HepG2 (cell line): ENCODE measurements around the gene NRSN2. TPM values are rescaled to one million over a fixed set of nuclear protein-coding genes. Genes with fewer than 3 reads are reported as not detected.

Experiments used
- ARID2 ChIP-seq: sonication (generic); formaldehyde crosslinking; IDR thresholded peaks from 2 replicates; pipeline ENCODE4 v1.8.1; 2022; ENCODE audit warnings: mild to moderate bottlenecking, missing genetic modification reagents, borderline replicate concordance
- HMG20B ChIP-seq: conservative IDR thresholded peaks from 2 replicates; pipeline ENCODE4 v1.6.1; 2016; ENCODE audit warnings: missing genetic modification reagents, missing compliant biosample characterization
- HMGXB3 ChIP-seq: sonication (generic); formaldehyde crosslinking; IDR thresholded peaks from 2 replicates; pipeline ENCODE4 v1.4.0; 2020; ENCODE audit warnings: missing genetic modification reagents, borderline replicate concordance
- MAX ChIP-seq: IDR thresholded peaks from 2 replicates; pipeline ENCODE4 v1.6.1; 2012; ENCODE audit warnings: inconsistent platforms
- MED1 ChIP-seq: sonication (generic); formaldehyde crosslinking; IDR thresholded peaks from 2 replicates; pipeline ENCODE4 v1.4.0; 2020; ENCODE audit warnings: missing genetic modification reagents
- MEIS1 ChIP-seq: sonication (generic); formaldehyde crosslinking; IDR thresholded peaks from 2 replicates; pipeline ENCODE4 v1.9.0; 2021; ENCODE audit warnings: mild to moderate bottlenecking, missing genetic modification reagents, moderate library complexity, borderline replicate concordance
- SAFB2 ChIP-seq: sonication (generic); formaldehyde crosslinking; IDR thresholded peaks from 2 replicates; pipeline ENCODE4 v1.5.1; 2020; ENCODE audit warnings: missing genetic modification reagents, low read depth, mild to moderate bottlenecking, borderline replicate concordance
- ZBTB40 ChIP-seq, 2 experiments: fragments of 450-650 bp in 1 of 2; sonication (generic) in 1 of 2; formaldehyde crosslinking in 1 of 2; IDR thresholded peaks; 2 replicates each; pipeline versions ENCODE4 v1.6.1 to v1.8.0; 2016 to 2022; ENCODE audit warnings: antibody characterized with exemption in 1 of 2, mild to moderate bottlenecking in 1 of 2, missing genetic modification reagents in 1 of 2
- ZNF17 ChIP-seq: sonication (generic); formaldehyde crosslinking; IDR thresholded peaks from 2 replicates; pipeline ENCODE4 v1.5.0; 2020; ENCODE audit warnings: mild to moderate bottlenecking, missing genetic modification reagents
- ZNF292 ChIP-seq: sonication (generic); formaldehyde crosslinking; IDR thresholded peaks from 2 replicates; pipeline ENCODE4 v1.8.1; 2022; ENCODE audit warnings: mild to moderate bottlenecking, low read depth, missing genetic modification reagents, borderline replicate concordance
- ZNF547 ChIP-seq: sonication (generic); formaldehyde crosslinking; IDR thresholded peaks from 2 replicates; pipeline ENCODE4 v1.5.1; 2020; ENCODE audit warnings: mild to moderate bottlenecking, missing genetic modification reagents
- ZNF790 ChIP-seq: sonication (generic); formaldehyde crosslinking; IDR thresholded peaks from 2 replicates; pipeline ENCODE4 v1.8.0; 2022; ENCODE audit warnings: missing genetic modification reagents, mild to moderate bottlenecking, borderline replicate concordance
- polyA plus RNA-seq, 8 experiments: library from polyadenylated mRNA; depleted of rRNA in 3 of 8; stranded (reverse) in 7 of 8; unstranded in 1 of 8; fragments of >200 nt; fragmentation: Illumina TruSeq in 4 of 8; extraction: Trizol in 4 of 8; gene quantifications; 2 replicates each; pipeline versions ENCODE4 v1.2.1 to v1.2.3, GENCODE V29; 2011 to 2016; ENCODE audit warnings: low read depth in 4 of 8, missing spikeins in 1 of 8, mixed read lengths in 1 of 8; ENCODE audit not compliant: insufficient read depth in 1 of 8
- total RNA-seq, 5 experiments: library from RNA; depleted of rRNA; stranded (reverse); fragments of >200 nt; fragmentation: Illumina TruSeq; extraction: Trizol; gene quantifications; 2 replicates each; pipeline ENCODE4 v1.2.3, GENCODE V29; 2016; ENCODE audit warnings: low read depth in 1 of 5

Gene NRSN2
- total and polyA plus RNA-seq, 2 of the 13 experiments (the other 11 are each of a cell fraction or from before 2014, with no cell fraction given) = 32.3 to 49.4 TPM

- TF ChIP-seq ZBTB40 (IDR thresholded peaks at IDR 0.05) (no peak), ZBTB40 (CRISPR knock-in tag; IDR thresholded peaks at IDR 0.05) (no peak), MEIS1 (CRISPR knock-in tag) (no peak), ZNF17 (CRISPR knock-in tag) (no peak), MED1 (CRISPR knock-in tag) (peak; percentile 57), HMG20B (no peak), ZNF292 (CRISPR knock-in tag) (no peak), ARID2 (CRISPR knock-in tag) (no peak), MAX (peak; percentile 27; the same call in 1 of the 2 replicates), HMGXB3 (no peak; the same call in 1 of the 2 replicates), SAFB2 (no peak), ZNF790 (CRISPR knock-in tag) (0 out of 2 replicates have a peak, but pooled peaks have one; percentile 54), ZNF547 (CRISPR knock-in tag) (no peak; the same call in 1 of the 2 replicates)
These were observed 53.8 kb downstream of the NRSN2 start (continued) for GRCh38 chr20:400454-401275.
